HG02970 (cell line): ENCODE data around the gene CLSTN2.

ENCODE experiments used
- ATAC-seq: cut with Tn5 transposase; IDR thresholded peaks from one replicate; pipeline ENCODE4 v1.9.1; 2021; ENCODE audit warnings: mild to moderate bottlenecking, moderate library complexity, moderate number of reproducible peaks; ENCODE audit not compliant: unreplicated experiment, low FRiP score

Gene CLSTN2

DNA sequence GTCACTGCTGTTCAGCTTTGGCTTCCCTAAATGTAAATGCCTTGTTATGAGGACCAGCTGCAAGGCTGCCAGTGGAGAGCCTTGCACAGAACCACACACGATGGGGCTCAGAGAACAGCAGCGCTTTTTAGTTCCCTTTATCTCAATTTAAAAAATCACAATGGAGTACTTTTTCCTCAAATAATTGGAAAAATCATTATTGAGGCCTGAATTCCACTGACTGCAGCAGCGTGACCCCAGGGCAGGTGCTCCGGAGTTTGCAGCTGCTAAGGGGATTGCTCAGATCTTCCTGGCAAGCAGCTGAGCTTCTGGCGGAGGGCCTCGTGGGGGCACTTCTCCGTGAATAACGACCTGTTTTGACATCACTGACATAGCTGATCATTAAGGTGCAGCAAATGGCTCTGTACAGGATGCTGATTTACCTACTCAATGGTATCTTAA lies 497.3 kb downstream of the CLSTN2 start:
- no peak for ATAC-seq

DNA sequence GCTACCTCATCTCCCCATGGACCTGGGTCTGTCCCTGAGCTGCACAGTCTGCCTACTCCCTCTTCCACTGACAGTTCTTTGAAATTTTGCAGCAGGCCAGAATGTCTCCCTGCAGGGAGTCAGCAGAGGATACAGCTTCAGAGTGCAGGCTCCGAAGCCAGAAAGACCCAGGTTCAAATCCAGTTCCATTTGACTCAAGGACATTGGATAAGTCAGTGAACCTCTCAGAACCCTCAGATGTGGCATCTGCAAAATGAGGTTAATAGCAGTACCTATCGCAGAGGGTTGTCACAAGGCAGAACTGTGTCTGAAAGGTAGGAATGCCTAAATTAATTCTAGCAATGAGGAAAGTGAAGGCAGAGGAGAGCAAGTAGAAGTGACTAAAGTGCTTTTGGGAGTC lies 498.4 kb downstream of the CLSTN2 start:
- no peak for ATAC-seq

- no peak for ATAC-seq
Measured at GRCh38 chr3:140434261-140434905, 499.4 kb downstream of the CLSTN2 start.

GRCh38 chr3:140436421-140436820 lies 501.4 kb downstream of the CLSTN2 start:
- no peak for ATAC-seq

GRCh38 chr3:140438736-140439470 lies 503.9 kb downstream of the CLSTN2 start:
- no peak for ATAC-seq

DNA sequence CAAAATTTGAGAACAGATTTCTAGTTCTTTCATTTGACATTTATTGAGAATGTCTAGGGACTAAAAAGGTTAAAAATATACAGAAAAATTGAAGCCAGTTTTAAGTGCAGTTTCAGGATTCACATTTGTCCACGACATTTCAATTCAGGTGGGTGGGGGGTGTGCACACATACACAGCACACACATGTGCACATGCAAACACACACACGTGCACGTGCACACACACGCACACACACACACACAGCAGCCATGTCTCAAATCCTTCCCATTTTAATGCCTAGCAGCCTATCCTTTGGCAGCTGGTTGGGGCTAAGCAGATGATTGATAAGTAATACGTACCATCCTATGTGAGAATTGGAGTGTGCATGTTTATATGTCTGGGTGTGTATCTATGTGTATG lies 504.5 kb downstream of the CLSTN2 start:
- ATAC-seq, result no peak

DNA sequence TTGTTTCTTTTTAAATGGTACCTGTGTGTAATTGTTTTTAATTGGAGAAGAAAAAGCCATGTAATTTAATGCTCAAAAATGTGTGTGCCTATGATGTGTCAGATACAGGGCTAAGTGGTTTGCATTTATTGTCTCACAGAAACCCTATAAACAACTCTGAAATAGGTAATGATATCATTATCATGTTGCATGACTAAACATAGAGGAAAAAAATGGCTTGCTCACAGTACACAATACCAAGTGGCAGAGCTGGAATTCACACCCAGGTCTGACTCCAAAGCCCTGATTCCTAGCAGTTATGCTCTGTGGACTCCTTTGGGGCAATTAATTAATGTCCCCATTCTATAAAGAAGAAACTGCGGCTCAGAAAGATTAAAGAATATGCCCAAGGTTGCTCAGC lies 505.5 kb downstream of the CLSTN2 start:
- no peak for ATAC-seq

GRCh38 chr3:140441006-140441405 lies 506.0 kb downstream of the CLSTN2 start:
- ATAC-seq, result no peak

DNA sequence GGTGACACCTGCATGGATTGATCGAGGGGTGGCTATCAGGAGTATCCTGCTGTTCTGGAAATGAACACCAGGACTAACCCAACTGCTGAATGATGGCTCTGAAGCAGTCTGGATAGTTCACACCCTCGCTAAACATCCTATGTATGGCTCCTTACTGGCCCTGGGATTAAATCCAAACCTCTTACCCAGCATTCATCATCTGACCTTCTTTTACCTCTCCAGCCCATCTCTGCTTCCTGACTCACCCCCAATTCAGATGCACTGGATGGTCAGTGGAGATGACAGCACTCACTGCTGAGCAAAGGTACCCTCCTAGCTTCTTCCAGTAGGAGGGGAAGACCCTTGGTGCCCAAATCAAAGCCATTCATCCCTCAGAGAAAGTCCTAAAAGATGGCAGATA lies 507.6 kb downstream of the CLSTN2 start:
- ATAC-seq, result no peak

GRCh38 chr3:140443073-140443472 lies 508.1 kb downstream of the CLSTN2 start:
- no peak for ATAC-seq

- no peak for ATAC-seq
Measured at GRCh38 chr3:140443806-140444205, 508.8 kb downstream of the CLSTN2 start.

GRCh38 chr3:140446734-140447133 lies 511.7 kb downstream of the CLSTN2 start:
- no peak for ATAC-seq

DNA sequence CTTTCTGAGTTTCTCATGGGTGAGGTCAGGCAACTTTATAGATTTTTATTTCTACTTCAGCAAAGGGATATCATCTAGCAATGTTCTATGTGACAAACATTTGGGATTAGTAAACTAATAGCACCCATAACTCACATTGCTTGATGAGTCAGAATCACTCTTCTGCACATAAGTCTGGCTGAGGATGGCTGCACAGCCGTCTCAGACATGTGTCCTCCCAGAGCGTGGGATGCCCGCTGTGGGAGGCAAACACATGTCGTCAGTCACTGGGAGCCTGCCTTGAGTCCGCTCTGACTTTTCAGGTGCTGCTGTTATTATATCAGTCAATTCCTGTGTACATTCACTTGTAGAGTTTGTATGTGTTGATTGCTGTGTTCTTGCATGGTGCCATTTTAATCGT lies 512.2 kb downstream of the CLSTN2 start:
- ATAC-seq, result no peak

- no peak for ATAC-seq
Measured at GRCh38 chr3:140448001-140448400, 513.0 kb downstream of the CLSTN2 start.

DNA sequence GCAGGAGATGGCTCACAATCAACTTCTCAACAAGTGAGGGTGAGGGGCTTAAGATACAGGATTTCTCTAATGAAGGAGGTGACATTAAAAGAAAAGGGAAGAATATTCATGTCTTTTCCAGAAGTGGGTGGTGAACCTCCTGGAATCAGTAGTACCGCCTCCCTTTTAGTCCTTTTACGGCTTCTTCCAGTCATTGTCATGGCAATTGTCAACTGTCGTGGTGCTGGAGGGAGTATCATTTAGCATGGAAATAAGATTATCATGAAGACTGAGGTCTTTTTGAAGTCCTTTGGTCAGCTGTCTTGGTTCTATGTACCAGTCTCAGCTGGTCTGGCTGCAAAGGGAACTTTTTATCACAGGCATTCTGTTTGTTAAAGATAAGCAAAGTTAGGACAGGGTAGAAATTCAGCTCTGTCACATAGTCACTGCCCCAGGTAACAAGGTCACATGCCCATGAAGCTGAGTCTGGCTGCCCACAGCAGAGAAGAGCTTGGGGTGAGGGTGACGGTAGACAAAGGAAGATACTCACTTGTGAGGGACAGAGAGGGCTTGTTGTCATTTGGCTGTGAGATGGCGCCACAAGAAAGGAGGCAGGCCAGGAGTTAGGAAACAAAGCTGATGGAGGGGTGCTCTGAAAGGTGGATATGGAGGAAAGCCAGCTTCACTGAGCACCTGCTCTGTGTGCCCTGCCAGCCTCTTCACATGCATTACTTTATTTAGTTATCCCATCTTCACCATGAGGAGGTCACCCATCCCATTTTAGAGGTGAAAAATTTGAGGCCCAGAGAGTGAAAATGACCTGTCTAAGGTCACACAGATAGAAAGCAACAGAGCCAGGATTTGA lies 514.6 kb downstream of the CLSTN2 start:
- no peak for ATAC-seq

DNA sequence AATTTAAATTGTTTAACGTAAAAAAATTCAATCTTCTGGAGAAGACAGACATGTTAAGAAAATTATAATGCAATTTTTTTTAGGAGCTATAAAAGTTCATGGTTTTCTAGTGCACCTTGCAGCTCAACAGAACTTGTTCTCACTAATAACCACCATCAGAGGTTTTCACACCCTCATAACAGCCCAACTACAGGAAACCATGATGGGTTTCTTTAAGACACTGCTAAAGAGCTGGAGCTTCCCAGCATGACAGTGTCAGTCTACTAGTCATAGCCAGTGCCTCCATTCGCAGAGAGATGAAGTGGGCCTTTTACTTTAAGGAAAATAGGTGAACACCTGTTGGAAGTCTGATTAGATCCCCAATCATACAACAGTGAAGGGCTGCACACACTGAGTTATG lies 518.8 kb downstream of the CLSTN2 start:
- no peak for ATAC-seq

DNA sequence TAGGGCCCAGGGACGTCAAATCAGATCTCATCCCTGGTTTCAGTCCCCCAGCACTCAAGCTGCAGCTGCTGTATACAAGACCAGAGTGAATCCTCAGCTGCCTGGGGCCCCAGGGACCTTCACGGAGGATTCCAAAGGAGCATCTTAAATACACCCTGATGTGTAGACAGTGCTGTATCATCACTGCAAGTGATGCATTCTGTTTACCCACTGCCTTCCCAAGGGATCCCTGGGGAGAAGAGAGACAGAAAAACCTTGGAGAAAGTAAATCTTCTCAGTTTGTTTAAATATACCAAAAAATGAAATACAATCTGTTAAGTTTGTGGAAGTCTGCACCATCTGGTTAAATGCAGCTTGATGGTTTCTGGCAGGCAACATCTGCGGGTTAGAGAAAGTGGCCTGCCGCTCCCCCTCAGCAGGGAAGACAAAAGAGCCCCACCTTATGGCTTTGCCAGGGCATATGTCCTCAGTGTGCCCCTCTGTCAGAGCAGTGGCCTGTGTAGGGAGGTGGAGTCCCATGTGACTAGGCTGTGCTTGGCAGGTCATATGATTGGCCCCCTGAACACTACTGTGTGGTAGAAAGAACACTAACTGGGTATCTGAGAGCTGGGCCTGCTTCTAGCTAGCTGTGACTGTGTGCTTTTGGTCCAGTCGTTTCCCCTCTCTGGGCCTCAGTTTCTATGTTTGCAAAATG lies 520.7 kb downstream of the CLSTN2 start:
- no peak for ATAC-seq

DNA sequence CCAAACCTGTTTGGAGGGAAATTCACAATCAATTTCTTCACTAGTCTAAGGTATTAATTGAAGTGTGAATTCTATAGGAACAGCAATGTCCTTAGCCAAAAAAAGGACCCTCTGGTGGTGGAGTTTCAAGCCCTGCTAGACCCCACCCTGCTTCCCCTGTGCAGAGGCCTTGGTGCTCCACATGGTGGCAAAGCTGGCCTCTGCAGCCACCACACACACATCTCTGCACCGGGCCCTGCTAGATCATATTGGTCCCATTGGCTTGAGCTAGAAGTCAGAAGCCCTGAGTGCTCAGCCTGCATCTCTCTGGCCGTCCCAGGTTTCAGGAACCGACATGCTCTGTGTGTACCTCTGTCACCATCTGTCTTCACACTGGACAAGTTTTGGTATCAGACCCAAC lies 522.0 kb downstream of the CLSTN2 start:
- ATAC-seq, result no peak

GRCh38 chr3:140459462-140459861 lies 524.5 kb downstream of the CLSTN2 start:
- ATAC-seq, result no peak

- ATAC-seq, result no peak
Measured at GRCh38 chr3:140461250-140461649, 526.3 kb downstream of the CLSTN2 start.

DNA sequence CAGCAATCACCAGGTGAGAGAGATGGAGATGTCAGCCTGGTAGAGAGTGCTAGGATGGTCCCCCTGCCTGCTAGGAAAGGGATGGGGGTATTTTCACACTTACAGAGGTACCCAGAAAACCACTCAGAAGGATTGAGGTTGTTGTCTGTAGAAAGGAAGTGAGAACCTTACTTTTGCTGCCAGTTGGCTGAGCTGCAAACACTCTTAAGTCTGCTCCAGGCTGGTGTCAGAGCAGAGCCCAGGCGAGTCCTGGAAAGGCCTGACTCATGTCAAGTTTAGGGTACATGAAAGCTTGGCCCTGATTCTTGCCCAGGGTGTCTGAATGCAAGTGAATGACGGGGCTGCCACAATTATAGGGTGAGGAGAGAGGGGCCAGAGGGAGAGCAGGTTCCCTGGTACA lies 528.4 kb downstream of the CLSTN2 start:
- no peak for ATAC-seq
